HepG2 (cell line): ENCODE results near the gene SERTAD1. TPM values are rescaled to one million over a fixed set of nuclear protein-coding genes. Genes with fewer than 3 reads are reported as not detected.

ENCODE experiments used
- ATF7 ChIP-seq, 2 experiments: fragments of 450-650 bp in 1 of 2; sonication (generic) in 1 of 2; formaldehyde crosslinking in 1 of 2; IDR thresholded peaks; 2 replicates each; pipeline versions ENCODE4 v1.4.0 to v1.6.1; 2016 to 2020; ENCODE audit warnings: antibody characterized with exemption in 1 of 2, mild to moderate bottlenecking in 1 of 2, missing genetic modification reagents in 1 of 2
- HOXA7 ChIP-seq: sonication (generic); formaldehyde crosslinking; IDR thresholded peaks from 2 replicates; pipeline ENCODE4 v1.8.1; 2022; ENCODE audit warnings: mild to moderate bottlenecking, missing genetic modification reagents, moderate library complexity
- NAIF1 ChIP-seq: sonication (generic); formaldehyde crosslinking; IDR thresholded peaks from 2 replicates; pipeline ENCODE4 v1.5.0; 2020; ENCODE audit warnings: mild to moderate bottlenecking, missing genetic modification reagents, borderline replicate concordance
- NFYB ChIP-seq: sonication (generic); formaldehyde crosslinking; IDR thresholded peaks from 2 replicates; pipeline ENCODE4 v1.4.0; 2020; ENCODE audit warnings: missing genetic modification reagents
- NR0B2 ChIP-seq: sonication (generic); formaldehyde crosslinking; IDR thresholded peaks from 2 replicates; pipeline ENCODE4 v1.4.0; 2020; ENCODE audit warnings: mild to moderate bottlenecking, missing genetic modification reagents
- RCOR2 ChIP-seq: IDR thresholded peaks from 2 replicates; pipeline ENCODE4 v1.6.1; 2016; ENCODE audit warnings: missing biosample characterization, missing genetic modification reagents
- SP4 ChIP-seq: sonication (generic); formaldehyde crosslinking; IDR thresholded peaks from 2 replicates; pipeline ENCODE4 v1.8.1; 2023; ENCODE audit warnings: mild to moderate bottlenecking, missing genetic modification reagents
- SUZ12 ChIP-seq: fragments of 150-350 bp; IDR thresholded peaks from 2 replicates; pipeline ENCODE4 v1.6.1; 2014; ENCODE audit warnings: low read depth, low read length
- TFAP4 ChIP-seq: sonication (generic); IDR thresholded peaks from 2 replicates; pipeline ENCODE4 v1.6.1; 2016; ENCODE audit warnings: low read depth, borderline replicate concordance
- ZNF296 ChIP-seq: sonication (generic); formaldehyde crosslinking; conservative IDR thresholded peaks from 2 replicates; pipeline ENCODE4 v1.5.0; 2020; ENCODE audit warnings: mild to moderate bottlenecking, missing genetic modification reagents
- ZNF382 ChIP-seq: sonication (generic); formaldehyde crosslinking; IDR thresholded peaks from 2 replicates; pipeline ENCODE4 v1.5.0; 2020; ENCODE audit warnings: missing genetic modification reagents, mild to moderate bottlenecking, borderline replicate concordance
- ZNF484 ChIP-seq: sonication (generic); formaldehyde crosslinking; IDR thresholded peaks from 2 replicates; pipeline ENCODE4 v1.5.1; 2020; ENCODE audit warnings: mild to moderate bottlenecking, low read depth, missing genetic modification reagents, borderline replicate concordance
- polyA plus RNA-seq, 8 experiments: library from polyadenylated mRNA; depleted of rRNA in 3 of 8; stranded (reverse) in 7 of 8; unstranded in 1 of 8; fragments of >200 nt; fragmentation: Illumina TruSeq in 4 of 8; extraction: Trizol in 4 of 8; gene quantifications; 2 replicates each; pipeline versions ENCODE4 v1.2.1 to v1.2.3, GENCODE V29; 2011 to 2016; ENCODE audit warnings: low read depth in 4 of 8, missing spikeins in 1 of 8, mixed read lengths in 1 of 8; ENCODE audit not compliant: insufficient read depth in 1 of 8
- total RNA-seq, 5 experiments: library from RNA; depleted of rRNA; stranded (reverse); fragments of >200 nt; fragmentation: Illumina TruSeq; extraction: Trizol; gene quantifications; 2 replicates each; pipeline ENCODE4 v1.2.3, GENCODE V29; 2016; ENCODE audit warnings: low read depth in 1 of 5
- TF ChIP-seq, protein P1 (sequence below): sonication (generic); formaldehyde crosslinking; IDR thresholded peaks from 2 replicates; pipeline ENCODE4 v1.4.0; 2020; ENCODE audit warnings: missing genetic modification reagents
- TF ChIP-seq, protein P2 (sequence below): sonication (generic); formaldehyde crosslinking; conservative IDR thresholded peaks from 2 replicates; pipeline ENCODE4 v1.8.0; 2022; ENCODE audit warnings: mild to moderate bottlenecking, moderate library complexity, missing genetic modification reagents
- TF ChIP-seq, protein P3 (sequence below): sonication (generic); formaldehyde crosslinking; IDR thresholded peaks from 2 replicates; pipeline ENCODE4 v1.8.0; 2022; ENCODE audit warnings: low read depth, missing genetic modification reagents

Gene SERTAD1
- total and polyA plus RNA-seq, 2 of the 13 experiments (the other 11 are each of a cell fraction or from before 2014, with no cell fraction given) = 4.3 to 4.5 TPM

- TF ChIP-seq NFYB (CRISPR knock-in tag) (0 out of 2 replicates have a peak, but pooled peaks have one; percentile 5), ZNF296 (CRISPR knock-in tag) (no peak; the same call in 1 of the 2 replicates), RCOR2 (CRISPR knock-in tag) (no peak), SP4 (CRISPR knock-in tag) (peak; percentile 86), SUZ12 (no peak), ZNF382 (no peak), NAIF1 (CRISPR knock-in tag) (no peak), NR0B2 (CRISPR knock-in tag) (0 out of 2 replicates have a peak, but pooled peaks have one; percentile 78), ZNF484 (CRISPR knock-in tag) (no peak), TFAP4 (peak; percentile 66; the same call in 1 of the 2 replicates), ATF7 (IDR thresholded peaks at IDR 0.05) (no peak), ATF7 (CRISPR knock-in tag; IDR thresholded peaks at IDR 0.05) (peak; percentile 24; the same call in 1 of the 2 replicates), HOXA7 (CRISPR knock-in tag) (no peak)
- TF ChIP-seq, protein P1, sequence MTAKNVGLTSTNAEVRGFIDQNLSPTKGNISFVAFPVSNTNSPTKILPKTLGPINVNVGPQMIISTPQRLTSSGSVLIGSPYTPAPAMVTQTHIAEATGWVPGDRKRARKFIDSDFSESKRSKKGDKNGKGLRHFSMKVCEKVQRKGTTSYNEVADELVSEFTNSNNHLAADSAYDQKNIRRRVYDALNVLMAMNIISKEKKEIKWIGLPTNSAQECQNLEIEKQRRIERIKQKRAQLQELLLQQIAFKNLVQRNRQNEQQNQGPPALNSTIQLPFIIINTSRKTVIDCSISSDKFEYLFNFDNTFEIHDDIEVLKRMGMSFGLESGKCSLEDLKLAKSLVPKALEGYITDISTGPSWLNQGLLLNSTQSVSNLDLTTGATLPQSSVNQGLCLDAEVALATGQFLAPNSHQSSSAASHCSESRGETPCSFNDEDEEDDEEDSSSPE (CRISPR knock-in tag) = peak; percentile 39; the same call in 1 of the 2 replicates
- TF ChIP-seq, protein P2, sequence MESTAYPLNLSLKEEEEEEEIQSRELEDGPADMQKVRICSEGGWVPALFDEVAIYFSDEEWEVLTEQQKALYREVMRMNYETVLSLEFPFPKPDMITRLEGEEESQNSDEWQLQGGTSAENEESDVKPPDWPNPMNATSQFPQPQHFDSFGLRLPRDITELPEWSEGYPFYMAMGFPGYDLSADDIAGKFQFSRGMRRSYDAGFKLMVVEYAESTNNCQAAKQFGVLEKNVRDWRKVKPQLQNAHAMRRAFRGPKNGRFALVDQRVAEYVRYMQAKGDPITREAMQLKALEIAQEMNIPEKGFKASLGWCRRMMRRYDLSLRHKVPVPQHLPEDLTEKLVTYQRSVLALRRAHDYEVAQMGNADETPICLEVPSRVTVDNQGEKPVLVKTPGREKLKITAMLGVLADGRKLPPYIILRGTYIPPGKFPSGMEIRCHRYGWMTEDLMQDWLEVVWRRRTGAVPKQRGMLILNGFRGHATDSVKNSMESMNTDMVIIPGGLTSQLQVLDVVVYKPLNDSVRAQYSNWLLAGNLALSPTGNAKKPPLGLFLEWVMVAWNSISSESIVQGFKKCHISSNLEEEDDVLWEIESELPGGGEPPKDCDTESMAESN (CRISPR knock-in tag) = peak; percentile 87; the same call in 1 of the 2 replicates
- TF ChIP-seq, protein P3, sequence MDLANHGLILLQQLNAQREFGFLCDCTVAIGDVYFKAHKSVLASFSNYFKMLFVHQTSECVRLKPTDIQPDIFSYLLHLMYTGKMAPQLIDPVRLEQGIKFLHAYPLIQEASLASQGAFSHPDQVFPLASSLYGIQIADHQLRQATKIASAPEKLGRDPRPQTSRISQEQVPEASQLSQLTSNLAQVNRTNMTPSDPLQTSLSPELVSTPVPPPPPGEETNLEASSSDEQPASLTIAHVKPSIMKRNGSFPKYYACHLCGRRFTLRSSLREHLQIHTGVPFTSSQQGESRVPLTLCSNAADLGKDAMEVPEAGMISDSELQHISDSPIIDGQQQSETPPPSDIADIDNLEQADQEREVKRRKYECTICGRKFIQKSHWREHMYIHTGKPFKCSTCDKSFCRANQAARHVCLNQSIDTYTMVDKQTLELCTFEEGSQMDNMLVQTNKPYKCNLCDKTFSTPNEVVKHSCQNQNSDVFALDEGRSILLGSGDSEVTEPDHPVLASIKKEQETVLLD = 0 out of 2 replicates have a peak, but pooled peaks have one; percentile 45
These were observed 4.7 kb downstream of the SERTAD1 start (continued) for GRCh38 chr19:40420766-40421765.
